ENCODE data around the gene CSE1L.

CSE1L gene

GRCh38 chr20:49138431-49138830 is 92.3 kb downstream of the CSE1L start:
- DNase-seq (ENCODE audit: extremely low read depth, insufficient read length): no peak
- Histone ChIP-seq H3K27me3 (replicated peaks; ENCODE audit: control insufficient read depth, insufficient read depth, low read length) (no peaks in the 10 kb centered on the region), H3K36me3 (ENCODE audit: control insufficient read depth, insufficient read depth, low read length) (peaks cover 7% of the 10 kb centered on the region), H3K4me3 (replicated peaks; ENCODE audit: low read depth, low read length) (no peak overlapping the region)
- TF ChIP-seq CTCF (IDR thresholded peaks at IDR 0.05; ENCODE audit: insufficient read depth, low read length, poor library complexity, severe bottlenecking): no peak

GRCh38 chr20:49140411-49140810 is 94.3 kb downstream of the CSE1L start:
- Histone ChIP-seq H3K36me3 (ENCODE audit: control insufficient read depth, insufficient read depth, low read length) (peaks cover 4% of the 10 kb centered on the region), H3K4me3 (replicated peaks; ENCODE audit: low read depth, low read length) (no peak overlapping the region), H3K27me3 (replicated peaks; ENCODE audit: control insufficient read depth, insufficient read depth, low read length) (no peaks in the 10 kb centered on the region)
- no peak for DNase-seq (ENCODE audit: extremely low read depth, insufficient read length)
- TF ChIP-seq CTCF (IDR thresholded peaks at IDR 0.05; ENCODE audit: insufficient read depth, low read length, poor library complexity, severe bottlenecking): no peak

- Histone ChIP-seq H3K4me3 (replicated peaks; ENCODE audit: low read depth, low read length) (no peak overlapping the region), H3K36me3 (ENCODE audit: control insufficient read depth, insufficient read depth, low read length) (peaks cover 4% of the 10 kb centered on the region), H3K27me3 (replicated peaks; ENCODE audit: control insufficient read depth, insufficient read depth, low read length) (no peaks in the 10 kb centered on the region)
- DNase-seq (ENCODE audit: extremely low read depth, insufficient read length): no peak
- TF ChIP-seq CTCF (IDR thresholded peaks at IDR 0.05; ENCODE audit: insufficient read depth, low read length, poor library complexity, severe bottlenecking): no peak
Observed at GRCh38 chr20:49140834-49141233, 94.7 kb downstream of the CSE1L start.

Data from GM06990 (cell line).